IMR-90 (cell line): ENCODE data around the gene PSMA6. TPM values are rescaled to one million over a fixed set of nuclear protein-coding genes. Genes with fewer than 3 reads are reported as not detected.

Experiments used
- ATAC-seq: fragments of 200-7000 bp; cut with Tn5 transposase; 2 replicates; pipeline ENCODE4 v1.9.1; 2020; ENCODE audit warnings: low read depth, mild to moderate bottlenecking, moderate library complexity
- BruUV-seq: library from RNA; stranded (reverse); fragments of 400-500 nt; replicated peaks from 2 replicates; lab custom pipeline; 2021; lab: Mats Ljungman, UMichigan
- CTCF ChIA-PET: fragments of 300-600 bp; formaldehyde crosslinking; extraction: SDS; loops from one replicate; lab custom pipeline; 2021; ENCODE audit warnings: antibody characterized with exemption; lab: Yijun Ruan, JAX
- POLR2A ChIA-PET: fragments of 300-600 bp; sonication (Branson Sonifier 250); formaldehyde crosslinking; loops from one replicate; lab custom pipeline; 2022; ENCODE audit warnings: antibody characterized with exemption; ENCODE audit not compliant: unreplicated experiment; lab: Charles Lee
- DNase-seq: peaks from one replicate; pipeline ENCODE4 v3.0.0; 2013
- H2AFZ ChIP-seq: replicated peaks from 2 replicates; pipeline ENCODE3; 2013; ENCODE audit warnings: low read length, mild to moderate bottlenecking; ENCODE audit not compliant: poor library complexity
- H2AK5ac ChIP-seq: 2 replicates; pipeline ENCODE4 v1.6.1; 2013; ENCODE audit warnings: low read depth, low read length, inconsistent platforms
- H2AK9ac ChIP-seq: replicated peaks from 2 replicates; pipeline ENCODE3; 2013; ENCODE audit warnings: mild to moderate bottlenecking, low read depth, low read length, moderate library complexity; ENCODE audit not compliant: poor library complexity
- H2BK120ac ChIP-seq: 2 replicates; pipeline ENCODE4 v1.6.1; 2013; ENCODE audit warnings: low read depth, low read length, inconsistent platforms
- H2BK15ac ChIP-seq: 3 replicates; pipeline ENCODE4 v1.6.1; 2013; ENCODE audit warnings: low read depth, low read length, inconsistent platforms
- H2BK20ac ChIP-seq: 2 replicates; pipeline ENCODE4 v1.6.1; 2013; ENCODE audit warnings: low read depth, mild to moderate bottlenecking, inconsistent platforms, low read length, moderate library complexity
- H2BK5ac ChIP-seq: 2 replicates; pipeline ENCODE4 v1.6.1; 2013; ENCODE audit warnings: mild to moderate bottlenecking, low read depth, low read length, inconsistent platforms; ENCODE audit not compliant: poor library complexity, severe bottlenecking
- H3K14ac ChIP-seq: replicated peaks from 2 replicates; pipeline ENCODE4 v1.6.1; 2013; ENCODE audit warnings: low read depth, low read length, inconsistent platforms
- H3K18ac ChIP-seq: 2 replicates; pipeline ENCODE4 v1.6.1; 2013; ENCODE audit warnings: low read depth, low read length, control low read depth
- H3K23ac ChIP-seq: 2 replicates; pipeline ENCODE4 v1.6.1; 2013; ENCODE audit warnings: low read depth, low read length, inconsistent platforms
- H3K27ac ChIP-seq: 2 replicates; pipeline ENCODE4 v1.5.1; 2013; ENCODE audit warnings: mild to moderate bottlenecking, control low read depth, low read length; ENCODE audit not compliant: insufficient read depth
- H3K27me3 ChIP-seq: 2 replicates; pipeline ENCODE4 v1.6.1; 2013; ENCODE audit warnings: low read length; ENCODE audit not compliant: control insufficient read depth, insufficient read depth
- H3K36me3 ChIP-seq: 2 replicates; pipeline ENCODE4 v1.6.1; 2013; ENCODE audit warnings: low read length, mixed read lengths; ENCODE audit not compliant: control insufficient read depth, insufficient read depth
- H3K4ac ChIP-seq: 2 replicates; pipeline ENCODE4 v1.6.1; 2013; ENCODE audit warnings: low read depth, low read length, inconsistent platforms
- H3K4me1 ChIP-seq: 2 replicates; pipeline ENCODE4 v1.6.1; 2013; ENCODE audit warnings: low read length, mixed read lengths; ENCODE audit not compliant: control insufficient read depth, insufficient read depth
- H3K4me2 ChIP-seq: 2 replicates; pipeline ENCODE4 v1.6.1; 2013; ENCODE audit warnings: low read depth, mild to moderate bottlenecking, control low read depth, low read length, moderate library complexity
- H3K4me3 ChIP-seq: 2 replicates; pipeline ENCODE4 v1.5.1; 2013; ENCODE audit warnings: low read depth, mild to moderate bottlenecking, control low read depth, low read length, moderate library complexity; ENCODE audit not compliant: insufficient read depth
- H3K56ac ChIP-seq: 2 replicates; pipeline ENCODE4 v1.6.1; 2013; ENCODE audit warnings: low read length, inconsistent platforms; ENCODE audit not compliant: insufficient read depth; ENCODE audit errors: extremely low read depth
- H3K79me1 ChIP-seq, 2 experiments: 2 replicates each; pipeline ENCODE4 v1.6.1; 2013; ENCODE audit warnings: low read length in 2 of 2, inconsistent platforms in 1 of 2, low read depth in 1 of 2
- H3K9ac ChIP-seq: 2 replicates; pipeline ENCODE4 v1.6.1; 2013; ENCODE audit warnings: low read depth, low read length, control low read depth
- H3K9me1 ChIP-seq: 2 replicates; pipeline ENCODE4 v1.6.1; 2013; ENCODE audit warnings: low read length, inconsistent platforms; ENCODE audit not compliant: insufficient read depth
- H3K9me3 ChIP-seq: 2 replicates; pipeline ENCODE4 v1.6.1; 2013; ENCODE audit warnings: low read length; ENCODE audit not compliant: control insufficient read depth, insufficient read depth
- H4K20me1 ChIP-seq: 2 replicates; pipeline ENCODE4 v1.6.1; 2013; ENCODE audit warnings: low read length, inconsistent platforms; ENCODE audit not compliant: insufficient read depth
- H4K5ac ChIP-seq: 2 replicates; pipeline ENCODE4 v1.6.1; 2013; ENCODE audit warnings: mild to moderate bottlenecking, low read depth, low read length, control low read depth
- H4K8ac ChIP-seq, 2 experiments: 2 replicates each; pipeline ENCODE4 v1.6.1; 2013; ENCODE audit warnings: low read depth in 2 of 2, low read length in 2 of 2, control low read depth in 1 of 2, inconsistent platforms in 1 of 2
- H4K91ac ChIP-seq: 2 replicates; pipeline ENCODE4 v1.6.1; 2013; ENCODE audit warnings: low read depth, low read length, inconsistent platforms; ENCODE audit not compliant: insufficient read depth
- BHLHE40 ChIP-seq: fragments of 150-350 bp; IDR thresholded peaks from 2 replicates; pipeline ENCODE4 v1.6.1; 2016; ENCODE audit warnings: mild to moderate bottlenecking, low read depth, low read length
- CEBPB ChIP-seq: IDR thresholded peaks from 2 replicates; pipeline ENCODE4 v1.6.1; 2012; ENCODE audit warnings: low read depth, low read length, improper control_type of control experiment
- CHD1 ChIP-seq: IDR thresholded peaks from 2 replicates; pipeline ENCODE4 v1.6.1; 2012; ENCODE audit warnings: low read depth, low read length, improper control_type of control experiment
- CTCF ChIP-seq: conservative IDR thresholded peaks from 2 replicates; pipeline ENCODE4 v1.5.1; 2012; ENCODE audit warnings: mild to moderate bottlenecking, low read depth, low read length, improper control_type of control experiment
- FOS ChIP-seq: fragments of 150-350 bp; IDR thresholded peaks from 2 replicates; pipeline ENCODE4 v1.6.1; 2016; ENCODE audit warnings: low read depth, low read length
- MAZ ChIP-seq: IDR thresholded peaks from 2 replicates; pipeline ENCODE4 v1.6.1; 2012; ENCODE audit warnings: low read depth, mild to moderate bottlenecking, low read length, improper control_type of control experiment, moderate library complexity, borderline replicate concordance
- MXI1 ChIP-seq: IDR thresholded peaks from 2 replicates; pipeline ENCODE4 v1.6.1; 2012; ENCODE audit warnings: low read depth, mild to moderate bottlenecking, low read length, moderate library complexity, borderline replicate concordance
- NFE2L2 ChIP-seq: fragments of 150-350 bp; IDR thresholded peaks from 2 replicates; pipeline ENCODE4 v1.6.1; 2016; ENCODE audit warnings: low read depth, mild to moderate bottlenecking, low read length
- POLR2A ChIP-seq: IDR thresholded peaks from 2 replicates; pipeline ENCODE4 v1.6.1; 2012; ENCODE audit warnings: mild to moderate bottlenecking, low read depth, low read length
- RAD21 ChIP-seq: IDR thresholded peaks from 2 replicates; pipeline ENCODE4 v1.6.1; 2012; ENCODE audit warnings: low read length, improper control_type of control experiment
- RCOR1 ChIP-seq: IDR thresholded peaks from 2 replicates; pipeline ENCODE4 v1.6.1; 2012; ENCODE audit warnings: mild to moderate bottlenecking, low read length, improper control_type of control experiment; ENCODE audit not compliant: insufficient replicate concordance
- RFX5 ChIP-seq: IDR thresholded peaks from 2 replicates; pipeline ENCODE4 v1.8.0; 2012; ENCODE audit warnings: low read depth, mild to moderate bottlenecking, low read length, moderate library complexity
- SMC3 ChIP-seq: fragments of 150-350 bp; IDR thresholded peaks from 2 replicates; pipeline ENCODE4 v1.6.1; 2016; ENCODE audit warnings: low read depth, mild to moderate bottlenecking, antibody characterized with exemption, low read length, moderate library complexity
- USF2 ChIP-seq: fragments of 150-350 bp; IDR thresholded peaks from 2 replicates; pipeline ENCODE4 v1.6.1; 2017; ENCODE audit warnings: mild to moderate bottlenecking, antibody characterized with exemption, low read length, low read depth
- WGBS, 2 experiments: methylation state at CpG; one replicate each; pipeline versions ENCODE4 v1.1.5 to v1.1.7; 2013; ENCODE audit warnings: missing lambda C conversion rate in 2 of 2; ENCODE audit not compliant: insufficient read length in 1 of 2; ENCODE audit errors: extremely low coverage in 2 of 2; 5-methylcytosine and 5-hydroxymethylcytosine counted together
- dilution Hi-C: fragments of 300-500 bp; cut with HindIII; formaldehyde crosslinking; loops from one replicate; pipeline ENCODE4 v1.14.3; 2018; ENCODE audit warnings: low sequenced_read_pairs; ENCODE audit not compliant: unreplicated experiment
- in situ Hi-C: fragments of 300-500 bp; cut with MboI; formaldehyde crosslinking; loops from 3 replicates; pipeline ENCODE4 v1.14.3; 2019; ENCODE audit warnings: low sequenced_read_pairs, inconsistent platforms, mixed read lengths
- intact Hi-C: fragments of 100-400 bp; cut with micrococcal nuclease; formaldehyde crosslinking; loops from 2 replicates; pipeline ENCODE4 v1.10.0; 2022
- polyA plus RNA-seq, 3 experiments: library from polyadenylated mRNA; depleted of rRNA; stranded (reverse); fragments of >200 nt; gene quantifications; 2 replicates each; pipeline ENCODE4 v1.2.3, GENCODE V29; 2012; ENCODE audit warnings: low replicate concordance in 1 of 3
- total RNA-seq: library from RNA; depleted of rRNA; stranded (reverse); fragments of >200 nt; gene quantifications from 2 replicates; pipeline ENCODE4 v1.2.3, GENCODE V29; 2012

The PSMA6 gene
- total and polyA plus RNA-seq, 2 of the 4 experiments (the other 2 are of a cell fraction): 184 to 530 TPM

GRCh38 chr14:35295845-35296161, 3.6 kb downstream of the PSMA6 start:
- dilution Hi-C loops: no loop called here

More at GRCh38 chr14:35295845-35296161, 3.6 kb downstream of the PSMA6 start:
- H3K36me3 ChIP-seq: peaks cover 2% of the 10 kb centered on the region
- no peak overlapping the region for H2BK120ac ChIP-seq
- H3K18ac ChIP-seq: no peak overlapping the region
- H2BK20ac ChIP-seq: no peak overlapping the region
- no peak overlapping the region for H4K5ac ChIP-seq
- no peak overlapping the region for H3K14ac ChIP-seq
- H4K91ac ChIP-seq: no peak overlapping the region
- 0 out of 2 replicates have a peak overlapping the region, but pooled peaks have one; percentile 57 for H3K23ac ChIP-seq
- H2BK5ac ChIP-seq: no peak overlapping the region
- no peaks in the 10 kb centered on the region for H3K9me3 ChIP-seq
- intact Hi-C loops (no loop called here), in situ Hi-C loops (loop anchor here (10.0 kb wide), 1 partner anchor 109 kb away; the partner anchor contains the start of gene NFKBIA)
- peaks cover 30% of the 10 kb centered on the region; the same call in 1 of the 2 replicates for H4K20me1 ChIP-seq
- H3K4me3 ChIP-seq: no peak overlapping the region
- H4K8ac ChIP-seq: peak overlapping the region in 1 of 2 experiments; percentile 25; a peak in 2 of 4 replicates
- WGBS, 2 experiments: no CpG with 5 or more reads among the region's 1 CpG
- peaks cover 7% of the 10 kb centered on the region for H3K4me1 ChIP-seq
- H3K27ac ChIP-seq: no peak overlapping the region
- peaks cover 3 to 38% of the 10 kb centered on the region in 2 experiments; a peak in 3 of 4 replicates for H3K79me1 ChIP-seq
- no peak overlapping the region for H2AFZ ChIP-seq
- H2AK5ac ChIP-seq: peak overlapping the region; percentile 43; the same call in 1 of the 2 replicates
- peaks cover 9% of the 10 kb centered on the region for H3K9me1 ChIP-seq
- POLR2A ChIA-PET: no interaction called here
- H2AK9ac ChIP-seq: no peak overlapping the region
- H3K56ac ChIP-seq: no peak overlapping the region
- ATAC-seq (no peak), DNase-seq (no peak)
- H3K4ac ChIP-seq: no peak overlapping the region
- CTCF ChIA-PET: no interaction called here
- H2BK15ac ChIP-seq: no peak overlapping the region
- H3K27me3 ChIP-seq: no peaks in the 10 kb centered on the region
- peak overlapping the region; percentile 43 for H3K4me2 ChIP-seq
- no TSS peak for BruUV-seq
- no peak for TF ChIP-seq SMC3
- TF ChIP-seq USF2: no peak
- TF ChIP-seq RCOR1: no peak
- no peak for TF ChIP-seq BHLHE40
- no peak for TF ChIP-seq CEBPB
- no peak for TF ChIP-seq POLR2A
- no peak for TF ChIP-seq FOS
- no peak for TF ChIP-seq MAZ
- no peak for TF ChIP-seq NFE2L2
- no peak for TF ChIP-seq RFX5
- no peak for TF ChIP-seq CHD1
- TF ChIP-seq MXI1: no peak
- TF ChIP-seq RAD21: no peak
- no peak for TF ChIP-seq CTCF
- no peak overlapping the region for H3K9ac ChIP-seq
